Measurements from ENCODE around the gene RGS6.

RGS6 gene

DNA sequence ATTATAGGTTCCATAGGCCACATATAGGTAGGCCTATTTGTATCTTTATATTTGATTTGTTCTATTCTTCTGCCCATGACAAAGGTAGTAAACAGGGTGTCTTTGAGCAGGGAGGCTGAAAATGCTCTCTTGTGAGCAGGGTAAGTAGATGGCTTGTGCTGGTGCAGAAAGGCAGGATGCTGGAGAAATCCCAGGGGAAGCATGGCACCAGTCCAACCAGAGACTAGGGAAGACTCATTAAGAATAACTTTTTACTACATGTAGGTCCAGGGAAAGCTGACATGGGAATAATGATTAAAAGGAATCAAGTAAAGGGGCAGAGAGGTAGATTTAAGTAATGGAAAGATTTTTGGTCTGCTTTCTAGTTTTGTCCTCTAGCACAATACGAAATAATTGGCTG lies 245.0 kb downstream of the RGS6 start:
- Histone ChIP-seq H2AFZ (ENCODE audit: low read length) (no peak overlapping the region), H3K27me3 (ENCODE audit: insufficient read depth, low read length) (no peaks in the 10 kb centered on the region), H3K9me3 (ENCODE audit: low read length) (no peaks in the 10 kb centered on the region), H3K4me1 (ENCODE audit: insufficient read depth, low read length, severe bottlenecking) (no peaks in the 10 kb centered on the region), H3F3A (ENCODE audit: insufficient read depth, low read length) (no peaks in the 10 kb centered on the region), H3K4me3 (ENCODE audit: low read depth, low read length, poor library complexity, severe bottlenecking) (no peak overlapping the region), H3K79me2 (ENCODE audit: insufficient read depth, low read length) (no peaks in the 10 kb centered on the region), H3K9me2 (ENCODE audit: low read depth, low read length) (no peaks in the 10 kb centered on the region), H4K20me1 (ENCODE audit: insufficient read depth, low read length) (no peaks in the 10 kb centered on the region), H3K4me2 (ENCODE audit: low read length) (no peak overlapping the region), H3K9ac (ENCODE audit: low read length) (no peak overlapping the region), H3K27ac (ENCODE audit: low read depth, low read length, poor library complexity, severe bottlenecking) (no peak overlapping the region), H3K36me3 (ENCODE audit: insufficient read depth, low read length) (no peaks in the 10 kb centered on the region)
- TF ChIP-seq, protein P1, sequence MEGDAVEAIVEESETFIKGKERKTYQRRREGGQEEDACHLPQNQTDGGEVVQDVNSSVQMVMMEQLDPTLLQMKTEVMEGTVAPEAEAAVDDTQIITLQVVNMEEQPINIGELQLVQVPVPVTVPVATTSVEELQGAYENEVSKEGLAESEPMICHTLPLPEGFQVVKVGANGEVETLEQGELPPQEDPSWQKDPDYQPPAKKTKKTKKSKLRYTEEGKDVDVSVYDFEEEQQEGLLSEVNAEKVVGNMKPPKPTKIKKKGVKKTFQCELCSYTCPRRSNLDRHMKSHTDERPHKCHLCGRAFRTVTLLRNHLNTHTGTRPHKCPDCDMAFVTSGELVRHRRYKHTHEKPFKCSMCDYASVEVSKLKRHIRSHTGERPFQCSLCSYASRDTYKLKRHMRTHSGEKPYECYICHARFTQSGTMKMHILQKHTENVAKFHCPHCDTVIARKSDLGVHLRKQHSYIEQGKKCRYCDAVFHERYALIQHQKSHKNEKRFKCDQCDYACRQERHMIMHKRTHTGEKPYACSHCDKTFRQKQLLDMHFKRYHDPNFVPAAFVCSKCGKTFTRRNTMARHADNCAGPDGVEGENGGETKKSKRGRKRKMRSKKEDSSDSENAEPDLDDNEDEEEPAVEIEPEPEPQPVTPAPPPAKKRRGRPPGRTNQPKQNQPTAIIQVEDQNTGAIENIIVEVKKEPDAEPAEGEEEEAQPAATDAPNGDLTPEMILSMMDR (IDR thresholded peaks at IDR 0.05; ENCODE audit: low read length): no peak
- TF ChIP-seq EZH2 (IDR thresholded peaks at IDR 0.05; ENCODE audit: borderline replicate concordance, low read length): no peak

DNA sequence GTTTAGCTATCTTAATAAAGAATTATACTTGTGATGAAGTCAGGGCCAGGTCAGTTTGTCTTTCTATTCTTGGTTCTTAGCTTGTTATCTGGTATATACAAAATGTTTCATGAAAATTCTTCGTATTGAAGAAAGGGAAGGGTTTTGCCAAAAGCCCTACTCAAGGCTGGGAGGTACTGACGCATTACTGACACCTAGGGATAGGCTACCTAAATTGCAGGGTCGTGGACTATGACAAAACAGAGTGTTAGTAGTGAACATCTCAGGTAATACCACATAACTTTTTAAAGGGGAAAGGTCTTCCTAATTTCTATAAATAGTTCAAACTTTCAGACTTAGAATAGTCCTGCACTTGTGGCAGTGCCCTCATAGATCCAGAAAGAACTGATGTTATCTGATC lies 246.3 kb downstream of the RGS6 start:
- no peaks in the 10 kb centered on the region for H3K4me1 ChIP-seq (ENCODE audit: insufficient read depth, low read length, severe bottlenecking)
- H3K4me3 ChIP-seq (ENCODE audit: low read depth, low read length, poor library complexity, severe bottlenecking): no peak overlapping the region
- no peak overlapping the region for H3K27ac ChIP-seq (ENCODE audit: low read depth, low read length, poor library complexity, severe bottlenecking)
- no peaks in the 10 kb centered on the region for H3K79me2 ChIP-seq (ENCODE audit: insufficient read depth, low read length)
- no peaks in the 10 kb centered on the region for H3K9me3 ChIP-seq (ENCODE audit: low read length)
- no peaks in the 10 kb centered on the region for H3K36me3 ChIP-seq (ENCODE audit: insufficient read depth, low read length)
- no peaks in the 10 kb centered on the region for H4K20me1 ChIP-seq (ENCODE audit: insufficient read depth, low read length)
- no peak overlapping the region for H3K4me2 ChIP-seq (ENCODE audit: low read length)
- no peak overlapping the region for H3K9ac ChIP-seq (ENCODE audit: low read length)
- H3K27me3 ChIP-seq (ENCODE audit: insufficient read depth, low read length): no peaks in the 10 kb centered on the region
- H2AFZ ChIP-seq (ENCODE audit: low read length): no peak overlapping the region
- H3F3A ChIP-seq (ENCODE audit: insufficient read depth, low read length): no peaks in the 10 kb centered on the region
- TF ChIP-seq, protein P1 (IDR thresholded peaks at IDR 0.05; ENCODE audit: low read length): peak; percentile 12; the same call in 1 of the 2 replicates
- no peak for TF ChIP-seq EZH2 (IDR thresholded peaks at IDR 0.05; ENCODE audit: borderline replicate concordance, low read length)
- H3K9me2 ChIP-seq (ENCODE audit: low read depth, low read length): no peaks in the 10 kb centered on the region

DNA sequence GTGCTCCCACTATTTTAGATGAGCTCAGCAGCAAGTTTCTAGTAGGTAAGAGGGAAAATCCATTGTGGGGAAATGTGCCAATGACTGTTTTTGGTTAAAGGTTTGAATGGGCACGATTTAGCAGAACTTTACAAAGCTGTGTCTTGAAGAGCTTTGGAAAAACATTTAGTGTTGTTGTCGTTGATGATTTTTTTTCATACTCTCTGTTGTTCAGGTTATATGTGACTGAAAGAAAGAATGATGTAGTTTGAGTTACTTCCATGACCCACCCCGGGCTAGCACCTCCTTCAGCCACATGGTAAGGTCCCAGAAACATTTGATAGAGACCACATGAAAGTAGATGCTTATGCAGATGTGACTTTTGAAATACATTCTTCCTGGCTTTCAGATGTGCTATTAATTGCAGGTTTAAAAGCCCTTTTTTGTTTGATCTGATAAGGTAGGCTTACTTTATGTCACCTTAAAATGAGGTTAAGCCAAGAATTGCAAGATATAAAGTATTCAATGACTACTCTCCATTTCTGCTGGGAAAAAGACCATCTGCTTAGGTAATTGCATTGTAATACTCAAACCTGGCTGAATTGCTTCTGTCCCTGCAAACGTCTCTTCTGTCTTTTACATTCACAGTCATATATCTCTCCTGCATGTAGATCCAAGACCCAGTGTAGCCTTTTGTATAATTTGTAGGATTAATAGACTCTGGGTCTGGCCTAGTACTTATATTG lies 250.6 kb downstream of the RGS6 start:
- Histone ChIP-seq H3K36me3 (ENCODE audit: insufficient read depth, low read length) (no peaks in the 10 kb centered on the region), H3K9me2 (ENCODE audit: low read depth, low read length) (no peaks in the 10 kb centered on the region)

More for the DNA sequence above, 250.6 kb downstream of the RGS6 start:
- Histone ChIP-seq H3K4me1 (ENCODE audit: insufficient read depth, low read length, severe bottlenecking) (no peaks in the 10 kb centered on the region), H3K4me2 (ENCODE audit: low read length) (no peak overlapping the region), H3K9ac (ENCODE audit: low read length) (no peak overlapping the region), H3K79me2 (ENCODE audit: insufficient read depth, low read length) (no peaks in the 10 kb centered on the region), H4K20me1 (ENCODE audit: insufficient read depth, low read length) (no peaks in the 10 kb centered on the region), H3F3A (ENCODE audit: insufficient read depth, low read length) (no peaks in the 10 kb centered on the region), H3K9me3 (ENCODE audit: low read length) (no peaks in the 10 kb centered on the region), H3K27ac (ENCODE audit: low read depth, low read length, poor library complexity, severe bottlenecking) (no peak overlapping the region), H3K4me3 (ENCODE audit: low read depth, low read length, poor library complexity, severe bottlenecking) (no peak overlapping the region), H3K27me3 (ENCODE audit: insufficient read depth, low read length) (no peaks in the 10 kb centered on the region), H2AFZ (ENCODE audit: low read length) (no peak overlapping the region)
- TF ChIP-seq EZH2 (IDR thresholded peaks at IDR 0.05; ENCODE audit: borderline replicate concordance, low read length): no peak
- TF ChIP-seq, protein P1 (IDR thresholded peaks at IDR 0.05; ENCODE audit: low read length): no peak

Measured in OCI-LY1 (cell line).